Stimulated activated CD4-positive, alpha-beta T cell treated with anti-CD3 and anti-CD28 coated beads, TNF-alpha, amount 100 ng/mL, for 4 hours (primary cell): ENCODE measurements around the gene AMIGO2.
A peak's percentile ranks its signal among the peaks of the same experiment; 100 is the strongest.

Experiments
- DNase-seq, 3 experiments: peaks; one replicate each; pipeline ENCODE4 v3.0.0-alpha.2; 2020; ENCODE audit warnings: low read depth in 3 of 3

The AMIGO2 gene

DNA sequence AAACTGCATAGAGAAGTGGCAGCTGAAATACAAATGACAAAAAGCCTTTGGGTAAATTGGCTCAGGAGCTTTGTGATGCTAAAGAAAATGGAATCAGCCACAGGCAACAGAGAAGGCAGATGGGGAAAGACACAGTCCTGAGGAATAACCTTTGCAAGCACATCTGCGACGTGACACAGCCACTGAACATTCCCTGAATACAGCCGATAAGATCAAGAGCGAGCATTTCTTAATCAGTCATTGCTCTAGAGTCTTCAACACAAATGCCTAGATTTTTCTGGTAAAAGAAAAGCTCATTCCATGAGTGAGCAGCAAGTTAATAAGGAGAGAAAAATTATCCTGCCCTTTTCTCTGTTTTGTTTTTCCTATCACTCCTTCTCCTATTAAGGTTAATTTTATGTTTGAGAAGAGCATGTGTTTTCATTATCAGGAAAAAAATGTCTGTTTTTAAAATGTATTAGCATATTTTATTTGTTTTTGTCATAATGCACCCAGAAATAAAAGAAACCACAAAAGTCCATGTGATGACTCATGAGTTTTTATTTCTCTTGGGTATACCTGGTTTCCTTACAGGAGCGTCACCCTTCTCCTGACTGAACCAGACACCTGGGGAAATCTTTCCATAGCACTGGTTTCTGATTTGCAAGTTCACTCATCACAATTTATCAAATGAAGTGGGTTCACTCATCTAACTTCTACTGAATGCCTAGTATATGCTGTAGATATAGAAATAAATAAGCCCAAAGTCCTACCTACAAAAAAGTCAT lies 45.8 kb downstream of the AMIGO2 start:
- DNase-seq: no peak

GRCh38 chr12:47033081-47033480 lies 46.7 kb downstream of the AMIGO2 start:
- no peak for DNase-seq

GRCh38 chr12:47032644-47033043 lies 47.1 kb downstream of the AMIGO2 start:
- peak in 1 of 3 experiments; percentile 13 for DNase-seq

- DNase-seq: no peak
Observed at GRCh38 chr12:47029903-47030302, 49.9 kb downstream of the AMIGO2 start.

- no peak for DNase-seq
Observed at GRCh38 chr12:47028981-47029708, 50.6 kb downstream of the AMIGO2 start.

GRCh38 chr12:47028186-47028585 lies 51.6 kb downstream of the AMIGO2 start:
- no peak for DNase-seq
